ENCODE data around the gene OR6A2. TPM values are rescaled to one million over a fixed set of nuclear protein-coding genes. Genes with fewer than 3 reads are reported as not detected.

The OR6A2 gene
- total RNA-seq, 4 donors from 2014 or later: 0.40 to 1.0 TPM; not detected in 2

DNA sequence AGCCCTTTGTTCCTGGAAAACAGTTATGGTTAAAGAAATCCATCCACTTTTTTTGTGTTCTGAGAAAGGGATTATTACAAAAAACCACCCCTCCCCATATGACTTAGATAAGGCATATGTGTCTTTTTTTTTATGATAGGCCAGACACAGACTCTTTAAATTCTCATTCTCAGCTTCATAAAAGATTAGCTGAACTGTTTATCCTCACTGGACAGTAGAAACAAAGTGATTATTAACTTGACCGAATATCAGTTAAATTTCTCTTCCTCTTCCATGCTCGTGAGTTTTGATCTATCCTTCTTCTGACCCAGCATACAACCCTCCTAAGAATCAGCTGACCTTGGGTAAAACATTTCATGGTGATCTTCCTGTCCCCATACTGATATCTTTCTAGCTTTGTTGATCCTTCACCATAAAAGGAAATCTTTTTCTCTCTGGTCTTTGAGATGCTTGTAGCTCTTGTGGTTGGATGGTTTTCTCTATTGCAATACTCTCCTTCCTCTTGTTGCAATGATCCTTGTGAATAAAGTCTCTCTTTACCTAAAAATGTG, 53.9 kb downstream of the OR6A2 start:
- H3K27me3 ChIP-seq: no peaks in the 10 kb centered on the region
- TF ChIP-seq, protein P1, sequence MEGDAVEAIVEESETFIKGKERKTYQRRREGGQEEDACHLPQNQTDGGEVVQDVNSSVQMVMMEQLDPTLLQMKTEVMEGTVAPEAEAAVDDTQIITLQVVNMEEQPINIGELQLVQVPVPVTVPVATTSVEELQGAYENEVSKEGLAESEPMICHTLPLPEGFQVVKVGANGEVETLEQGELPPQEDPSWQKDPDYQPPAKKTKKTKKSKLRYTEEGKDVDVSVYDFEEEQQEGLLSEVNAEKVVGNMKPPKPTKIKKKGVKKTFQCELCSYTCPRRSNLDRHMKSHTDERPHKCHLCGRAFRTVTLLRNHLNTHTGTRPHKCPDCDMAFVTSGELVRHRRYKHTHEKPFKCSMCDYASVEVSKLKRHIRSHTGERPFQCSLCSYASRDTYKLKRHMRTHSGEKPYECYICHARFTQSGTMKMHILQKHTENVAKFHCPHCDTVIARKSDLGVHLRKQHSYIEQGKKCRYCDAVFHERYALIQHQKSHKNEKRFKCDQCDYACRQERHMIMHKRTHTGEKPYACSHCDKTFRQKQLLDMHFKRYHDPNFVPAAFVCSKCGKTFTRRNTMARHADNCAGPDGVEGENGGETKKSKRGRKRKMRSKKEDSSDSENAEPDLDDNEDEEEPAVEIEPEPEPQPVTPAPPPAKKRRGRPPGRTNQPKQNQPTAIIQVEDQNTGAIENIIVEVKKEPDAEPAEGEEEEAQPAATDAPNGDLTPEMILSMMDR (IDR thresholded peaks at IDR 0.05): no peak
- TF ChIP-seq POLR2A (IDR thresholded peaks at IDR 0.05): no peak
- H3K4me1 ChIP-seq: no peaks in the 10 kb centered on the region
- H3K27ac ChIP-seq: peak overlapping the region in 1 of 2 donors; percentile 69
- no peak for DNase-seq
- intact Hi-C loops (cut with DNase I; ENCODE audit: low total_unique reads): no loop called here
- H3K9me3 ChIP-seq: no peaks in the 10 kb centered on the region
- H3K36me3 ChIP-seq: no peaks in the 10 kb centered on the region
- no peak overlapping the region for H3K4me3 ChIP-seq

DNA sequence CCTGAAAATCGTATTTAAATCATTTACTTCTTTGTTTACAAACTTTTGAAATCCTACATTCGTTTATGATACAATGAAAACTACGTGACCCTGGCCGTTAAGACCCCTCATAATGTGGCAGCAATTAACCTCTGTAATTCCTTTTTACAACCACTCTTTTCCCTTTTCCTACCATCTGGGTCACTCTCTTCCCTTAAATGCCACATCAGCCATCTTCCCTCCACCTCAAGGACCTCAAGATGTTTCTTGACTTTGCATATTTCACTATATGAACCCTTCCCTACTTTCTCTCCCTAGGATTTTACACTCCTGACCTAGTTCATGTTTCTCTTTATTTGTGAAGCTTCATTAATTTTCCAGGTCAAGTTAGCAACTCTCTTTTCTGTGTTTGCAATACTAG, 54.5 kb downstream of the OR6A2 start:
- Histone ChIP-seq H3K27ac (peak overlapping the region in 1 of 2 donors; percentile 69), H3K4me1 (no peaks in the 10 kb centered on the region), H3K36me3 (no peaks in the 10 kb centered on the region), H3K27me3 (no peaks in the 10 kb centered on the region), H3K9me3 (no peaks in the 10 kb centered on the region), H3K4me3 (no peak overlapping the region)
- TF ChIP-seq POLR2A (IDR thresholded peaks at IDR 0.05): no peak
- TF ChIP-seq, protein P1 (IDR thresholded peaks at IDR 0.05): no peak
- intact Hi-C loops (cut with DNase I; ENCODE audit: low total_unique reads): no loop called here
- DNase-seq: no peak

DNA sequence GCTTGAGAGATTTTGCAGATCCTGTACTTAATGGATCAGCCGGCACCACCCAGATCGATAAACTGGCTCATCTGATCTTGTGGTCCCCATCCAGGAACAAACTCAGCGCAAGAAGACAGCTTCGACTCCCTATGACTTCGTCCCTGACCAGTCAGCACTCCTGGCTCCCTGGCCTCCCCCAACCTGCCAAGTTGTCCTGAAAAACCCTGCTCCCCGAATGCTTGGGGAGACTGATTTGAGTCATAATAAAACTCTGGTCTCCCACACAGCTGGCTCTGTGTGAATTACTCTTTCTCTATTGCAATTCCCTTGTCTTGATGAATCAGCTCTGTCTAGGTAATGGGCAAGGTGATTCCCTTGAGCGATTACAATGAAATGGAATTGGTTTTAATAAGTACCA, 57.2 kb downstream of the OR6A2 start:
- Histone ChIP-seq H3K4me1 (no peaks in the 10 kb centered on the region), H3K9me3 (no peaks in the 10 kb centered on the region), H3K27ac (no peak overlapping the region), H3K4me3 (no peak overlapping the region), H3K36me3 (no peaks in the 10 kb centered on the region), H3K27me3 (no peaks in the 10 kb centered on the region)
- DNase-seq: no peak
- TF ChIP-seq, protein P1 (IDR thresholded peaks at IDR 0.05): no peak
- intact Hi-C loops (cut with DNase I; ENCODE audit: low total_unique reads): no loop called here

Other genes starting within 250 kb of the OR6A2 start
- gene RRP8, start 196.1 kb downstream of the OR6A2 start, total RNA-seq: 10 to 100 TPM; 12.6 to 41.2 (median 26.9) TPM
- 100 to 1,000 TPM; 205 to 336 (median 279) TPM for gene ILK, start 195.9 kb downstream of the OR6A2 start, total RNA-seq
- gene TAF10, start 187.5 kb downstream of the OR6A2 start, total RNA-seq: 100 to 1,000 TPM in 2 of 4 donors, 10 to 100 TPM in 2; 11.5 to 137 (median 67.1) TPM
- 10 to 100 TPM; 27.1 to 74.9 (median 40.7) TPM for gene TPP1, start 180.3 kb downstream of the OR6A2 start, total RNA-seq
- 100 to 1,000 TPM in 1 of 4 donors, 10 to 100 TPM in 3; 26.8 to 125 (median 73.6) TPM for gene DCHS1, start 143.9 kb downstream of the OR6A2 start, total RNA-seq
- 100 to 1,000 TPM in 1 of 4 donors, 10 to 100 TPM in 3; 30.6 to 452 (median 55.0) TPM for gene MRPL17, start 116.3 kb downstream of the OR6A2 start, total RNA-seq
- under 1 TPM in 2 of 4 donors, not detected in 2; 0.09 to 0.14 TPM for gene OR2AG2, start 27.7 kb downstream of the OR6A2 start, total RNA-seq
- not detected for gene OR2AG1, start 16.7 kb downstream of the OR6A2 start, total RNA-seq
- gene OR10A5, start 46.0 kb upstream of the OR6A2 start, total RNA-seq: not detected
- gene OR10A2, start 63.4 kb upstream of the OR6A2 start, total RNA-seq: not detected
- gene OR10A4, start 76.9 kb upstream of the OR6A2 start, total RNA-seq: not detected
- under 1 TPM in 1 of 4 donors, not detected in 3; 0.28 TPM for gene OR2D2, start 92.8 kb upstream of the OR6A2 start, total RNA-seq
- gene OR2D3, start 121.3 kb upstream of the OR6A2 start, total RNA-seq: not detected
- gene ZNF215, start 126.7 kb upstream of the OR6A2 start, total RNA-seq: 1 to 10 TPM in 2 of 4 donors, under 1 TPM in 2; 0.77 to 3.2 (median 1.9) TPM
- 10 to 100 TPM in 1 of 4 donors, 1 to 10 TPM in 3; 2.9 to 23.8 (median 4.7) TPM for gene ZNF214, start 220.7 kb upstream of the OR6A2 start, total RNA-seq
- under 1 TPM in 2 of 4 donors, not detected in 2; 0.24 to 0.35 TPM for gene NLRP14, start 220.8 kb upstream of the OR6A2 start, total RNA-seq

Measured in uterus (tissue), 4 donors.